ENCODE measurements around the gene ABHD16B. TPM values are rescaled to one million over a fixed set of nuclear protein-coding genes. Genes with fewer than 3 reads are reported as not detected.

The ABHD16B gene
- total RNA-seq, 1 donor = not detected

- H3K4me1 ChIP-seq (ENCODE audit: insufficient read depth, low read length) = peaks cover 2% of the 10 kb centered on the region
- H4K20me1 ChIP-seq (ENCODE audit: insufficient read depth, low read length) = peaks cover 4% of the 10 kb centered on the region
- no peaks in the 10 kb centered on the region for H3K79me2 ChIP-seq (ENCODE audit: insufficient read depth, low read length)
- no peaks in the 10 kb centered on the region for H3K36me3 ChIP-seq (ENCODE audit: insufficient read depth, low read length)
- no peaks in the 10 kb centered on the region for H3K9me3 ChIP-seq (ENCODE audit: low read depth, low read length)
- H3K4me2 ChIP-seq (ENCODE audit: insufficient read depth, low read length) = peak overlapping the region; percentile 67
- H2AFZ ChIP-seq (ENCODE audit: low read length) = peak overlapping the region; percentile 29
- TF ChIP-seq CTCF (IDR thresholded peaks at IDR 0.05; ENCODE audit: extremely low read depth, low read depth, low read length) = peak; percentile 40
- H3K27me3 ChIP-seq (ENCODE audit: insufficient read depth, low read length) = peaks cover 6% of the 10 kb centered on the region
- no peak overlapping the region for H3K27ac ChIP-seq (ENCODE audit: low read depth, low read length)
- DNase-seq (ENCODE audit: insufficient read length, low spot score, missing footprints) = peak; percentile 84
- H3K4me3 ChIP-seq (ENCODE audit: insufficient read depth, low read length) = peak overlapping the region; percentile 35
Observed at GRCh38 chr20:63819224-63819921, 41.9 kb upstream of the ABHD16B start.

- Histone ChIP-seq H3K27ac (ENCODE audit: low read depth, low read length) (no peak overlapping the region), H3K4me3 (ENCODE audit: insufficient read depth, low read length) (no peak overlapping the region), H3K4me2 (ENCODE audit: insufficient read depth, low read length) (no peak overlapping the region), H3K79me2 (ENCODE audit: insufficient read depth, low read length) (no peaks in the 10 kb centered on the region), H3K4me1 (ENCODE audit: insufficient read depth, low read length) (peaks cover 2% of the 10 kb centered on the region), H4K20me1 (ENCODE audit: insufficient read depth, low read length) (no peaks in the 10 kb centered on the region), H3K9me3 (ENCODE audit: low read depth, low read length) (no peaks in the 10 kb centered on the region), H2AFZ (ENCODE audit: low read length) (no peak overlapping the region), H3K27me3 (ENCODE audit: insufficient read depth, low read length) (peaks cover 9% of the 10 kb centered on the region), H3K36me3 (ENCODE audit: insufficient read depth, low read length) (no peaks in the 10 kb centered on the region)
- DNase-seq (ENCODE audit: insufficient read length, low spot score, missing footprints) = no peak
- TF ChIP-seq CTCF (IDR thresholded peaks at IDR 0.05; ENCODE audit: extremely low read depth, low read depth, low read length) = no peak
Observed at GRCh38 chr20:63821811-63822210, 39.5 kb upstream of the ABHD16B start.

GRCh38 chr20:63822276-63822696 is 39.0 kb upstream of the ABHD16B start:
- Histone ChIP-seq H3K27ac (ENCODE audit: low read depth, low read length) (no peak overlapping the region), H4K20me1 (ENCODE audit: insufficient read depth, low read length) (no peaks in the 10 kb centered on the region)

More at GRCh38 chr20:63822276-63822696, 39.0 kb upstream of the ABHD16B start:
- H3K4me1 ChIP-seq (ENCODE audit: insufficient read depth, low read length) = peaks cover 2% of the 10 kb centered on the region
- peak; percentile 71 for DNase-seq (ENCODE audit: insufficient read length, low spot score, missing footprints)
- H3K9me3 ChIP-seq (ENCODE audit: low read depth, low read length) = no peaks in the 10 kb centered on the region
- TF ChIP-seq CTCF (IDR thresholded peaks at IDR 0.05; ENCODE audit: extremely low read depth, low read depth, low read length) = no peak
- no peak overlapping the region for H3K4me2 ChIP-seq (ENCODE audit: insufficient read depth, low read length)
- H3K4me3 ChIP-seq (ENCODE audit: insufficient read depth, low read length) = no peak overlapping the region
- H3K27me3 ChIP-seq (ENCODE audit: insufficient read depth, low read length) = peaks cover 11% of the 10 kb centered on the region
- H3K36me3 ChIP-seq (ENCODE audit: insufficient read depth, low read length) = no peaks in the 10 kb centered on the region
- H3K79me2 ChIP-seq (ENCODE audit: insufficient read depth, low read length) = no peaks in the 10 kb centered on the region
- no peak overlapping the region for H2AFZ ChIP-seq (ENCODE audit: low read length)
